IPS-15b (cell line): ENCODE measurements around the gene RAB1A.

Experiments
- H3K27me3 ChIP-seq: one replicate; pipeline ENCODE4 v1.6.1; 2013; ENCODE audit warnings: low read length; ENCODE audit not compliant: control insufficient read depth, insufficient read depth
- H3K36me3 ChIP-seq: one replicate; pipeline ENCODE4 v1.6.1; 2013; ENCODE audit warnings: low read length; ENCODE audit not compliant: control insufficient read depth, insufficient read depth
- H3K4me1 ChIP-seq: one replicate; pipeline ENCODE4 v1.6.1; 2013; ENCODE audit warnings: mild to moderate bottlenecking, low read length; ENCODE audit not compliant: control insufficient read depth, insufficient read depth
- H3K4me3 ChIP-seq: one replicate; pipeline ENCODE4 v1.5.1; 2013; ENCODE audit warnings: low read depth, low read length
- H3K9ac ChIP-seq: one replicate; pipeline ENCODE4 v1.6.1; 2013; ENCODE audit warnings: low read depth, mild to moderate bottlenecking, low read length
- H3K9me3 ChIP-seq: one replicate; pipeline ENCODE4 v1.6.1; 2013; ENCODE audit warnings: mild to moderate bottlenecking, low read length; ENCODE audit not compliant: control insufficient read depth, insufficient read depth

RAB1A gene

GRCh38 chr2:65069439-65069824, 60.5 kb downstream of the RAB1A start:
- Histone ChIP-seq H3K9ac (no peak overlapping the region), H3K27me3 (no peaks in the 10 kb centered on the region), H3K9me3 (no peaks in the 10 kb centered on the region), H3K4me1 (no peaks in the 10 kb centered on the region), H3K4me3 (no peak overlapping the region), H3K36me3 (peaks cover 26% of the 10 kb centered on the region)

- Histone ChIP-seq H3K36me3 (peaks cover 20% of the 10 kb centered on the region), H3K4me3 (no peak overlapping the region), H3K27me3 (no peaks in the 10 kb centered on the region), H3K9me3 (no peaks in the 10 kb centered on the region), H3K9ac (no peak overlapping the region), H3K4me1 (no peaks in the 10 kb centered on the region)
Measured at GRCh38 chr2:65067806-65068553, 61.9 kb downstream of the RAB1A start.

GRCh38 chr2:65064728-65065552, 65.0 kb downstream of the RAB1A start:
- H3K9ac ChIP-seq: no peak overlapping the region
- H3K36me3 ChIP-seq: peaks cover under 1% of the 10 kb centered on the region
- no peak overlapping the region for H3K4me3 ChIP-seq
- H3K27me3 ChIP-seq: no peaks in the 10 kb centered on the region
- H3K4me1 ChIP-seq: no peaks in the 10 kb centered on the region
- no peaks in the 10 kb centered on the region for H3K9me3 ChIP-seq

- H3K9me3 ChIP-seq: no peaks in the 10 kb centered on the region
- H3K9ac ChIP-seq: no peak overlapping the region
- no peaks in the 10 kb centered on the region for H3K36me3 ChIP-seq
- H3K4me1 ChIP-seq: no peaks in the 10 kb centered on the region
- H3K27me3 ChIP-seq: no peaks in the 10 kb centered on the region
- no peak overlapping the region for H3K4me3 ChIP-seq
Measured at GRCh38 chr2:65062843-65063825, 66.8 kb downstream of the RAB1A start.

GRCh38 chr2:65061910-65062339, 68.0 kb downstream of the RAB1A start:
- no peak overlapping the region for H3K4me3 ChIP-seq
- H3K9ac ChIP-seq: no peak overlapping the region
- no peaks in the 10 kb centered on the region for H3K9me3 ChIP-seq
- no peaks in the 10 kb centered on the region for H3K36me3 ChIP-seq
- no peaks in the 10 kb centered on the region for H3K4me1 ChIP-seq
- no peaks in the 10 kb centered on the region for H3K27me3 ChIP-seq

GRCh38 chr2:65061146-65061909, 68.6 kb downstream of the RAB1A start:
- no peaks in the 10 kb centered on the region for H3K27me3 ChIP-seq
- no peak overlapping the region for H3K4me3 ChIP-seq
- no peaks in the 10 kb centered on the region for H3K4me1 ChIP-seq
- no peaks in the 10 kb centered on the region for H3K36me3 ChIP-seq
- no peaks in the 10 kb centered on the region for H3K9me3 ChIP-seq
- H3K9ac ChIP-seq: no peak overlapping the region

- Histone ChIP-seq H3K36me3 (no peaks in the 10 kb centered on the region), H3K4me1 (no peaks in the 10 kb centered on the region), H3K27me3 (no peaks in the 10 kb centered on the region), H3K9me3 (no peaks in the 10 kb centered on the region), H3K9ac (no peak overlapping the region), H3K4me3 (no peak overlapping the region)
Measured at GRCh38 chr2:65059071-65059470, 70.8 kb downstream of the RAB1A start.

- Histone ChIP-seq H3K4me3 (peak overlapping the region; percentile 85), H3K9ac (peak overlapping the region; percentile 0), H3K36me3 (no peaks in the 10 kb centered on the region), H3K9me3 (no peaks in the 10 kb centered on the region), H3K4me1 (no peaks in the 10 kb centered on the region), H3K27me3 (no peaks in the 10 kb centered on the region)
Measured at GRCh38 chr2:65057391-65058052, 72.4 kb downstream of the RAB1A start.

GRCh38 chr2:65057054-65057375, 72.9 kb downstream of the RAB1A start:
- H3K4me3 ChIP-seq: peak overlapping the region; percentile 85

GRCh38 chr2:65056215-65057053, 73.5 kb downstream of the RAB1A start, which contains the start of gene CEP68:
CEP68 (plus strand) TSS chr2:65056416; CDS start chr2:65069445, 13,029 bp downstream.
- no peaks in the 10 kb centered on the region for H3K36me3 ChIP-seq

More at GRCh38 chr2:65057054-65057375, 72.9 kb downstream of the RAB1A start:
- peak overlapping the region; percentile 0 for H3K9ac ChIP-seq
- no peaks in the 10 kb centered on the region for H3K9me3 ChIP-seq
- H3K27me3 ChIP-seq: no peaks in the 10 kb centered on the region
- H3K36me3 ChIP-seq: no peaks in the 10 kb centered on the region
- no peaks in the 10 kb centered on the region for H3K4me1 ChIP-seq

More at GRCh38 chr2:65056215-65057053, 73.5 kb downstream of the RAB1A start, which contains the start of gene CEP68:
- Histone ChIP-seq H3K4me3 (peak within 1 kb of the TSS; percentile 85), H3K9ac (peak within 1 kb of the TSS; percentile 0), H3K9me3 (no peaks in the 10 kb centered on the region), H3K27me3 (no peaks in the 10 kb centered on the region), H3K4me1 (no peaks in the 10 kb centered on the region)
